GM18519 (cell line): ENCODE results near the gene KLF15.

Source experiments
- ATAC-seq: cut with Tn5 transposase; IDR thresholded peaks from one replicate; pipeline ENCODE4 v1.9.1; 2021; ENCODE audit warnings: mild to moderate bottlenecking, moderate library complexity; ENCODE audit not compliant: unreplicated experiment, low FRiP score

Gene KLF15

GRCh38 chr3:126364130-126364695 is 7.0 kb upstream of the KLF15 start:
- no peak for ATAC-seq

DNA sequence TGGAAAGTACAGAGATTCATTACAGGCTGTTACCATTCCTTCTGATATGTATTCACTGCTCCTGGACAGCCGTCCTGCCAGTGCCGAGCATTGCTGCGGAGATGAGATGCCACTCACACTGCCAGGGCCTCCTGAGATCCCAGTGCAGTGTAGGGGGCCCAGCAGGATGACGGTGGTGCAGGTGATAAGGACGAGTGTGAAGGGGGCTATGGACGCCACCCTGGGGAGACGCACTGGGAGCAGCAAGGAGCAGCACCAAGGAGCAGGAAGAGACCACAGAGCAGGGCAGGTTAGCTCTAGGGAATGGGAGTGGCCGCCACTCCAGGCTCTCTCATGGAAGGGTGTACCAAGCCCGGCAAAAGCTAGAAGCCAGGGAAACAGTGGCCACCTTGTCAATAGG is 4.0 kb upstream of the KLF15 start:
- no peak for ATAC-seq

DNA sequence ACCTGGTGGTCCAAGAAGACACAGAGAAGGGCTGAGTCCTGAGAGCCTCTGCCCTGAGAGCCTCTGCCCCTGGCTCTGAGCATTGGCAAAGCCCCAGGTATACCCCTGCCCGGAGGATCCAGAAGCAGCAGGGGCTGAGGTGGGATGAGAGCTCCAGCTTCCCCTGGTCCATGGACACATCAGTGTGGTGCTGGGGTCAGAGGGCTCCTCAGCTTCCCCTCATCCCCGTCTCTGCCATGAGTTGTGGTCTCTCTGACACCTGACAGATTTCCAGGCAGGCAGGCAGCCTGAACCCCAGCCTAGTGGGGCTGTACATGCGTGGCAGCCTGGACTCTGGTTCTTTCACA is 3.5 kb upstream of the KLF15 start:
- no peak for ATAC-seq

GRCh38 chr3:126360046-126360713 is 3.0 kb upstream of the KLF15 start:
- no peak for ATAC-seq

DNA sequence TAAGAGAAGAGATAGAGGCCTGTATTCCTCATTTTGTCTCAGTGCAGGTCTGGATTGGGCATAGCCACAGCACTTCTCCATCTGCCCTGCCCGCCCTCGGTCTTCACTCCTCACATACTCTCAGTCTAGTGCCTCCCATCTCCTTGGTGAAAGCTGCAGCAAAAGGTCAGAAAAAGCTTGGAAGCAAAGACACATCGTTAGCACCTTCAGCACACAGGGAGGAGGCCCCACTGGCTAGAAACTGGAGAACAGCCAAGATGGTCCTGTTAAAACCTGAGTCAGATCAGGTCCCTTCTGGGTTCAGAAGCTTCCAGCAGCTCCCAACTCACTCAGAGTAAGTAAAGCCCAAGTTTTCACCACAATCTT is 1.6 kb upstream of the KLF15 start:
- no peak for ATAC-seq

GRCh38 chr3:126358038-126358815 is 1.0 kb upstream of the KLF15 start:
- no peak for ATAC-seq

DNA sequence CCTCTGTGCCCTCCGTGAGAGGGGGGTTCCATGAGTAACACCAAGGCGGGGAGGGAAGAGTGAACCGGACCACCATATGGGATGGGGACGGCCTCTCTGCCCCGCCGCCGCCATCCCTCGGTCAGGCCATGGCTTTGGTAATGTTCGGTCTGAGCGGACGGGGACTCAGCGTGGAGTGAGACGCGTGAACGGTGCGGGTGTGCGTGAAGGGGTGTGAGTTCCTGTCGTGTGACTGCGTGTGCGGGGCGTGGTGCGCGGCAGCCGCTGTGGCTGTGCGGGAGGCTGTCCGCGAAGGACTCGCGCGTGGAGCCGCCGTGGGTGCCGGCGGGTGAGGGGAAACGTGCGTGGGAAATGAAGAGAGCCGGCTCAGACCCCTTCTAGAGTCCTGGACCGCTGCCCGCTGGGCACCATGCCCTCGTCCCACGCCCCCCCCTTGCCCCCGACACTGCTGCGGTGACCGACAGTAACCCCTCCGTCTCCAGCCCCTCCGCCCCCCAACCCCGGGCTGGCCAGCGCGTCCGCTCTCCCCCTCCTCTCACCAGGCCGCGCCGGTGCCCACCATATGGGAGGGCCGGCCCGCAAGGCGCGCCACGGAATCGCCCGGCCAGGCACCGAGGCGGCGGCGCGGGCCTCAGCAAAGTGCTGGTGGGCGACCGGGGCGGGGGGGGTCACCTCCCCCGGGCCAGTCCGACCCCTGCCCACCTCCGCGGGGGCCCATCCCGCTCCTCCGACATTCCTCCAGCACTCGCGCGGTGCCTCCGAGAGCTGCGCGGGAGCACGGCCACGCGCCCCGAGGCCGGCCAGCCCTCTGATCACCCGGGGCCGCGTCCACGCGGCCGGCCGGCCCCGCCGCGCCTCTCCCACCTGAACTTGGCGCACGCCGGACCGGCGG is 589 bp downstream of the KLF15 start:
- ATAC-seq, result no peak

GRCh38 chr3:126355777-126356372 is 1.3 kb downstream of the KLF15 start:
- no peak for ATAC-seq

- no peak for ATAC-seq
Observed at GRCh38 chr3:126355251-126355650, 2.0 kb downstream of the KLF15 start.

GRCh38 chr3:126354776-126355175 is 2.4 kb downstream of the KLF15 start:
- no peak for ATAC-seq

DNA sequence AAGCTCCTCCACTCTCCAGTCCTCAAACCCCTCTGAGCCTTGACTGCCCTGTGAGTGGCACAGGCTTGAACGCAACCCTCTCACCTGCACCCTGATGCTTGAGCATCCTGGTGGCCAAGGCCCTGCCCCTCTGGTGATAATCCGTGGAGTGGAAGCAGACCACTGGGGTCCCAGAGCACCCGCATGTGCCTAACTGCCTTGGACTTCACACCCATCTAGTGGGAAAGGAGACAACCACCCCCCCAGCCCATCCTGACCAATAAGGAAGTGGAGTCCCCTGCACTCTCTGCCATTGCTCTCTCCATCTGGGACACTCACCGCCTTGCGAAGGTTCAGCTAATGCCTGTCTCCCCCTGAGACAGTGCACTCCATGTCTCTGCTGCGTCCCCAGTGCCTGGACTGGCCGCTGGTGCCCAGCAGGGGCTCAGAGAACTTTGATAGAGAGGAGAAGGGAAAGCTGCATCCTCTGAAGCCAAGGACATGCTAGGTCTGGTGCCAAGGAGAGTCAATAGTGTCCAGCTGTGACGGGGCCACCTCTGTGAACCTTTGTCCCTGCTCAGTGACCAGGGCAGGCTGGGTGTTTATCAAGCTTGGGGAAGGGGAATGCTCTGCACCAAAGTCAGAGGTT is 3.4 kb downstream of the KLF15 start:
- ATAC-seq, result no peak

- no peak for ATAC-seq
Observed at GRCh38 chr3:126352476-126353454, 4.4 kb downstream of the KLF15 start.

GRCh38 chr3:126351771-126352475 is 5.3 kb downstream of the KLF15 start:
- ATAC-seq, result no peak

DNA sequence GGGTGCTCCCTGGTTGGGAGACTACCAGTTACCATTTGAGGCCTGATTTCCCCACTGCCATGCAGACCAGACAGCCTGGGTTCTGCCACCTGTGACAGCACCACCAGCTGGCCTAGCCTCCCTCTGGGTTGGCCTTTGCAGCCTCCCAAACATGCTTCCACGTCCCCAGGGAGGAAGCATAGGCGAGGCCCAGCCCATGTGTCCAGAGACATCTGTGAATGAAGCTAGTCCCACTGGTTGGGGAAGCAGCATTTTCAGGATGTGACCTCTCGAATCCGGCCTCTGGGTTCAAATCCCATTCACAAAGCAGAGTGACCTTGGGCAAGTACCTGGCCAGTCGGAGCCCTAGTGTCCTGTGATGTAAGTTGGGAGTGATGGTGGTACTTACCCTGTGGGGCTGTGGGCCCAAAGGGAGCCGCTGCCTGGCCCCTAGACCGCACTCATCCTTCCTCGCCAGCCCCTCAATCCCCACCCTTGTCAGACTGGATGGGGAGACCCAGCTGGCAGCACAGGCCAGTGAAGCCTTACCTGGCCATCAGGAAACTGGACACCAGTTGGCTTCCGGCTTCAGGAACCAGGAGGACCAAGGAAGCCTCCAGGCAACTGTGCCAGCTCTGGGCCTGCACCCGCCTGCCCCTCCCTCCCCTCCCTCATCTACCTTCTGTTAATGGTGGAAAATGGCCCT is 6.0 kb downstream of the KLF15 start:
- ATAC-seq, result no peak

DNA sequence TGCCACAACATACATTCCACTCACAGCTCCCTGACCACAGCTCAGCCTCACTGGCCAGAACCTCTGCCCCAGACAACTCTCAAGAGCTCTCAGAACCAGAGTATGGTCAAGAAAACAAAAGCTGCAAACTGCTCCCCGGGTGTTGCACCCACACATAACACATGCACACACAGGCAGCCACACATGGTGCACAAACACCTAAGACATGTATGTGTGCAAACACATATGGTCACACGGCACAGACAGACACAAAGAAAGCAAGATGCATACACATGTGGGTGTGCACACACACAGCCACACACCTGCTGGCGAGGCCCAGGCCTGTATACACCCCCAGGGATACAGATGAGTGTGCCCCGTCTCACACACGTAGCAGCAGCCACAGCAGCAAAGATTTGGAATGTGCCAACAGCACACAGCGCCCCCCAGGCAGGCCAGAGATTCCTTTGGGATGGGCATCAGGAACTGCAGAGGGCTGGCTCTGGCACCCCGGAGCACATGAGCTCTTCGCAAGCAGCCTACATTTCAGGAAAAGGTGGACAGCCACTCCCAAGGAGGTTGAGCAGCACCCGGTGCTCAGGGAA is 6.6 kb downstream of the KLF15 start:
- ATAC-seq, result no peak

DNA sequence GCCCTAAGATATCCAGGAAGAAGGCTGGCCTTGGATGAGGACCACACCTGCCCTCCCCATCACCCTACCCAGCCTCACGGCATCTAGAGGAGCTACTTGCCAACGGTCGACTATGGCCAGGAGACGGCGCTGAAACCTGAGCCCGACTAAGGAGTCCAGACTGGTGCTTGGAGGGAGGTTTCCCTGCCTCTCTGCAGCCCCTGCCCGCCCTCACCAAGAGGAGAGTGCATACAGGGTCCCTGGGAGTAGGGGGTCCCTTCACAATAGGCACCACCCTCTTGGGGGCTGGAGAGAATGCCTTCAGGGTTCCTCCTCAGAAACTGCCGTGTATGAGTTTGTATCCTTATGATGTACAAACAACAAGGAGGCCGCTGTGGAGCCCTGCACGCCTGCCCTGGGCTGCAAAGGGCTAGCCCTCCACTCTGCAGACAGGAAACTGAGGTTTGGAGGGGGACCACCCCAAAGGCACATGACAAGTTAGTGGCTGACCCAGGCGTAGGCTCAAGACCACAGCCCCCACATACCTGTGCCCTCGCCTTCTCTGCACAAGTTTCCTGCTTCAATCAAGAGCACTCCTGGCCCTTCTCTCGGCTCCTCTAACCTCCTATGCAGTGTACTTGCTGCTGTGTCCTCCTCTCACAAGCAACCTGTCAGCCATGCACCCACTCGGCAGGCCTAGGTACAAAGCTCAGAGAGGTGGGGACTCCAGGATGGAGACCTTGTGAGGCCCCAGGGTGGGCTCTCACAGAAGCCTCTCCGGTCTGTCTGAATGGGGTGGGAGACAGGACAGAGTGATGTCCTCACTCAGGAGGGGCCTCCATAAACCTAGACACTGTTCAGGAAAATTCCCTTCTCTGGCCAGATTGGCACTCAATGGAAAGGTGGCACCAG is 7.4 kb downstream of the KLF15 start:
- ATAC-seq, result no peak

DNA sequence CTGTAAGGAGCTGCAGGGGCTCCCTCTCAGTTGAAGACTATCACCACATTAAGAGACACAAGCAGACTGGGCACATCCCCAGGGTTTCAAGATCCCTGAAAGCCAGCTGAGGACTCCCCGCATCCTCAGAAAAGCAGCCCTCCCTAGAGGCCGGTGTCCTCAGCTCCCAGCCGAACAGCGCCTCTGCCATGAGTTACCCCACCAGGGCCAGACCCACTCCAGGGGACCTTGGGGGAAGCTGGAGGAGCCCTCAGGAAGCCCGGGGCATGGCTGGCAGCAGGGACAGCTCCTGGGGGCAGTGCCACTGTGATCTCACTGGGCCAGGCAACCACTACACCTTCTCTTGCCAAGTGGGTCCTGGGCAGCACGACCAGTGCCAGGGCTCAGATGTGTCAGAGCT is 8.1 kb downstream of the KLF15 start:
- ATAC-seq, result no peak
